H1 (cell line): ENCODE measurements around the gene ZDHHC11. TPM values are rescaled to one million over a fixed set of nuclear protein-coding genes. Genes with fewer than 3 reads are reported as not detected.

Source experiments
- CTCF ChIA-PET: fragments of 300-600 bp; sonication (Branson Sonifier 250); formaldehyde crosslinking; loops from one replicate; lab custom pipeline; 2021; ENCODE audit not compliant: partially characterized antibody; lab: Charles Lee
- POLR2A ChIA-PET: fragments of 300-600 bp; sonication (Branson Sonifier 250); formaldehyde crosslinking; loops from one replicate; lab custom pipeline; 2021; ENCODE audit warnings: inconsistent platforms; ENCODE audit not compliant: partially characterized antibody; lab: Charles Lee
- DNase-seq, 2 experiments: peaks; one replicate each; pipeline versions ENCODE4 v3.0.0 to v3.0.0-alpha.2; 2010 to 2022; ENCODE audit warnings: low spot score in 2 of 2, low read depth in 1 of 2, mixed read lengths in 1 of 2
- FAIRE-seq: peaks from 2 replicates; lab custom pipeline; 2011; peaks lifted over from hg19 to GRCh38; lab: Jason Lieb, UNC
- H2AFZ ChIP-seq: 2 replicates; pipeline ENCODE4 v1.8.1; 2012; ENCODE audit warnings: low read length, inconsistent platforms
- H2AK5ac ChIP-seq: 2 replicates; pipeline ENCODE4 v1.6.1; 2013; ENCODE audit warnings: low read depth, low read length
- H2BK120ac ChIP-seq: replicated peaks from 2 replicates; pipeline ENCODE3; 2013; ENCODE audit warnings: low read depth, low read length, inconsistent platforms
- H2BK12ac ChIP-seq: 2 replicates; pipeline ENCODE4 v1.6.1; 2013; ENCODE audit warnings: low read depth, low read length
- H2BK15ac ChIP-seq: 2 replicates; pipeline ENCODE4 v1.6.1; 2013; ENCODE audit warnings: low read length
- H2BK20ac ChIP-seq: 2 replicates; pipeline ENCODE4 v1.6.1; 2013; ENCODE audit warnings: low read length
- H2BK5ac ChIP-seq: 2 replicates; pipeline ENCODE4 v1.6.1; 2013; ENCODE audit warnings: low read depth, low read length
- H3K14ac ChIP-seq: 2 replicates; pipeline ENCODE4 v1.6.1; 2013; ENCODE audit warnings: inconsistent platforms; ENCODE audit not compliant: insufficient read length
- H3K18ac ChIP-seq: 2 replicates; pipeline ENCODE4 v1.6.1; 2013; ENCODE audit warnings: low read length; ENCODE audit errors: extremely low read depth
- H3K23ac ChIP-seq: 2 replicates; pipeline ENCODE4 v1.6.1; 2013; ENCODE audit warnings: inconsistent platforms; ENCODE audit not compliant: insufficient read length
- H3K23me2 ChIP-seq: 2 replicates; pipeline ENCODE4 v1.6.1; 2013; ENCODE audit warnings: low read depth, low read length
- H3K27ac ChIP-seq: 2 replicates; pipeline ENCODE4 v1.6.1; 2011; ENCODE audit warnings: low read depth, low read length, inconsistent platforms
- H3K27me3 ChIP-seq, 4 experiments: replicated peaks in 1 of 4; 1 replicate in 1 of 4; 2 replicates in 3 of 4; pipeline versions ENCODE4 v1.6.1 to v1.8.1; 2011 to 2013; ENCODE audit warnings: low read length in 3 of 4, mild to moderate bottlenecking in 3 of 4, inconsistent platforms in 2 of 4, mixed read lengths in 2 of 4, moderate library complexity in 1 of 4; ENCODE audit not compliant: control insufficient read depth in 3 of 4, insufficient read depth in 3 of 4; ENCODE audit errors: extremely low read depth in 1 of 4
- H3K36me3 ChIP-seq, 4 experiments: 2 replicates each; pipeline versions ENCODE4 v1.6.1 to v1.8.1; 2011 to 2013; ENCODE audit warnings: mild to moderate bottlenecking in 4 of 4, low read length in 3 of 4, moderate library complexity in 2 of 4, control low read depth in 1 of 4, inconsistent platforms in 1 of 4; ENCODE audit not compliant: insufficient read depth in 4 of 4, control insufficient read depth in 2 of 4
- H3K4ac ChIP-seq: replicated peaks from 2 replicates; pipeline ENCODE3; 2013; ENCODE audit warnings: low read length, low read depth, mixed read lengths, inconsistent platforms; ENCODE audit not compliant: insufficient read length
- H3K4me1 ChIP-seq, 4 experiments: replicated peaks in 1 of 4; 1 replicate in 1 of 4; 2 replicates in 3 of 4; pipeline versions ENCODE4 v1.6.1 to v1.8.1; 2011 to 2013; ENCODE audit warnings: low read length in 3 of 4, inconsistent platforms in 2 of 4, mixed read lengths in 1 of 4; ENCODE audit not compliant: insufficient read depth in 4 of 4, control insufficient read depth in 3 of 4
- H3K4me2 ChIP-seq, 2 experiments: 2 replicates each; pipeline versions ENCODE4 v1.6.1 to v1.8.1; 2011 to 2013; ENCODE audit warnings: low read depth in 2 of 2, low read length in 2 of 2, control low read depth in 1 of 2, inconsistent platforms in 1 of 2, mild to moderate bottlenecking in 1 of 2; ENCODE audit not compliant: insufficient read depth in 1 of 2
- H3K4me3 ChIP-seq, 4 experiments: fragments of 200-600, 300-600 bp in 1 of 4; sonication (generic), shearing (Covaris generic), sonication (Bioruptor Twin) in 1 of 4; 2 replicates each; pipeline versions ENCODE4 v1.5.1 to v1.8.1; 2011 to 2016; ENCODE audit warnings: low read length in 4 of 4, low read depth in 3 of 4, control low read depth in 2 of 4, inconsistent platforms in 2 of 4, mild to moderate bottlenecking in 2 of 4, mixed read lengths in 1 of 4, moderate library complexity in 1 of 4; ENCODE audit not compliant: insufficient read depth in 2 of 4; ENCODE audit errors: extremely low read depth in 1 of 4
- H3K56ac ChIP-seq: replicated peaks from 2 replicates; pipeline ENCODE3; 2013; ENCODE audit warnings: low read depth, mild to moderate bottlenecking, mixed read lengths, low read length, inconsistent platforms; ENCODE audit not compliant: insufficient read length
- H3K79me1 ChIP-seq: 2 replicates; pipeline ENCODE4 v1.6.1; 2013; ENCODE audit warnings: low read depth, low read length, control low read depth
- H3K79me2 ChIP-seq, 2 experiments: 2 replicates each; pipeline versions ENCODE4 v1.6.1 to v1.8.1; 2012 to 2013; ENCODE audit warnings: low read length in 2 of 2, mild to moderate bottlenecking in 2 of 2, inconsistent platforms in 1 of 2; ENCODE audit not compliant: insufficient read depth in 2 of 2, control insufficient read depth in 1 of 2
- H3K9ac ChIP-seq, 4 experiments: replicated peaks in 1 of 4; 1 replicate in 1 of 4; 2 replicates in 3 of 4; pipeline versions ENCODE4 v1.6.1 to v1.8.1; 2011 to 2013; ENCODE audit warnings: low read depth in 3 of 4, low read length in 3 of 4, control low read depth in 2 of 4, mild to moderate bottlenecking in 2 of 4, moderate library complexity in 2 of 4, inconsistent platforms in 1 of 4; ENCODE audit errors: extremely low read depth in 1 of 4
- H3K9me3 ChIP-seq, 2 experiments: 2 replicates each; pipeline versions ENCODE4 v1.6.1 to v1.8.1; 2012 to 2013; ENCODE audit warnings: mild to moderate bottlenecking in 2 of 2, moderate library complexity in 2 of 2, control low read depth in 1 of 2, inconsistent platforms in 1 of 2, low read depth in 1 of 2, low read length in 1 of 2, mixed read lengths in 1 of 2; ENCODE audit not compliant: insufficient read depth in 2 of 2
- H4K20me1 ChIP-seq, 2 experiments: replicated peaks in 1 of 2; 2 replicates each; pipeline versions ENCODE3 to v1.8.1; 2011 to 2013; ENCODE audit warnings: inconsistent platforms in 2 of 2, low read length in 2 of 2, mild to moderate bottlenecking in 1 of 2; ENCODE audit not compliant: insufficient read depth in 2 of 2, control insufficient read depth in 1 of 2
- H4K5ac ChIP-seq: 2 replicates; pipeline ENCODE4 v1.6.1; 2013; ENCODE audit warnings: low read length, low read depth, mixed read lengths, inconsistent platforms; ENCODE audit not compliant: insufficient read length
- H4K8ac ChIP-seq: 2 replicates; pipeline ENCODE4 v1.8.0; 2013; ENCODE audit warnings: mild to moderate bottlenecking, moderate library complexity, low read length, inconsistent platforms; ENCODE audit not compliant: insufficient read depth; ENCODE audit errors: extremely low read depth
- H4K91ac ChIP-seq: replicated peaks from 2 replicates; pipeline ENCODE3; 2013; ENCODE audit warnings: low read length, mixed read lengths, inconsistent platforms; ENCODE audit not compliant: insufficient read length
- POLR2AphosphoS5 ChIP-seq: IDR thresholded peaks from 2 replicates; pipeline ENCODE4 v1.6.1; 2011; ENCODE audit warnings: low read depth, low read length
- SP2 ChIP-seq: IDR thresholded peaks from 2 replicates; pipeline ENCODE4 v1.6.1; 2012; ENCODE audit warnings: mild to moderate bottlenecking, low read length, inconsistent platforms
- YY1 ChIP-seq: IDR thresholded peaks from 2 replicates; pipeline ENCODE4 v1.6.1; 2011; ENCODE audit warnings: low read depth, mild to moderate bottlenecking, low read length
- WGBS, 2 experiments: shearing (Covaris generic) in 1 of 2; methylation state at CpG; one replicate each; pipeline versions ENCODE4 v1.1.6 to v1.1.7; 2013 to 2015; ENCODE audit warnings: low lambda C conversion rate in 2 of 2, mixed read lengths in 2 of 2, inconsistent platforms in 1 of 2, low coverage in 1 of 2, missing lambda C conversion rate in 1 of 2; ENCODE audit not compliant: insufficient replicate concordance in 2 of 2, insufficient coverage in 1 of 2, insufficient read length in 1 of 2; ENCODE audit errors: extremely low coverage in 1 of 2, missing lambda C conversion rate in 1 of 2; 5-methylcytosine and 5-hydroxymethylcytosine counted together
- polyA plus RNA-seq, 7 experiments: library from polyadenylated mRNA; depleted of rRNA in 3 of 7; stranded (reverse) in 5 of 7; unstranded in 2 of 7; fragments of >200 nt in 5 of 7; fragments of 200-250 nt in 2 of 7; gene quantifications; 1 replicate in 5 of 7; 2 replicates in 1 of 7; 4 replicates in 1 of 7; pipeline versions ENCODE4 v1.2.1 to v1.2.3, GENCODE V29; 2011 to 2013; ENCODE audit warnings: missing spikeins in 2 of 7, mixed read lengths in 2 of 7
- total RNA-seq: library from RNA; stranded (reverse); fragmentation: NEBNext Ultra II Directional; extraction: Animal tissue kit (Norgen Biotek cat#: 25700); gene quantifications from 2 replicates; pipeline ENCODE4 v1.2.1, GENCODE V29; 2021
- TF ChIP-seq, protein P1 (sequence below), 3 experiments: IDR thresholded peaks; 1 replicate in 2 of 3; 2 replicates in 1 of 3; pipeline versions ENCODE4 v1.5.1 to v1.6.1; 2011; ENCODE audit warnings: low read length in 3 of 3, mild to moderate bottlenecking in 3 of 3, inconsistent platforms in 2 of 3, low read depth in 1 of 3, moderate library complexity in 1 of 3; ENCODE audit not compliant: insufficient read depth in 1 of 3; ENCODE audit errors: control extremely low read depth in 1 of 3

Gene ZDHHC11
- total and polyA plus RNA-seq, 2 of the 8 experiments (the other 6 are each of a cell fraction or from before 2014, with no cell fraction given), result 4.7 to 16.6 TPM

DNA sequence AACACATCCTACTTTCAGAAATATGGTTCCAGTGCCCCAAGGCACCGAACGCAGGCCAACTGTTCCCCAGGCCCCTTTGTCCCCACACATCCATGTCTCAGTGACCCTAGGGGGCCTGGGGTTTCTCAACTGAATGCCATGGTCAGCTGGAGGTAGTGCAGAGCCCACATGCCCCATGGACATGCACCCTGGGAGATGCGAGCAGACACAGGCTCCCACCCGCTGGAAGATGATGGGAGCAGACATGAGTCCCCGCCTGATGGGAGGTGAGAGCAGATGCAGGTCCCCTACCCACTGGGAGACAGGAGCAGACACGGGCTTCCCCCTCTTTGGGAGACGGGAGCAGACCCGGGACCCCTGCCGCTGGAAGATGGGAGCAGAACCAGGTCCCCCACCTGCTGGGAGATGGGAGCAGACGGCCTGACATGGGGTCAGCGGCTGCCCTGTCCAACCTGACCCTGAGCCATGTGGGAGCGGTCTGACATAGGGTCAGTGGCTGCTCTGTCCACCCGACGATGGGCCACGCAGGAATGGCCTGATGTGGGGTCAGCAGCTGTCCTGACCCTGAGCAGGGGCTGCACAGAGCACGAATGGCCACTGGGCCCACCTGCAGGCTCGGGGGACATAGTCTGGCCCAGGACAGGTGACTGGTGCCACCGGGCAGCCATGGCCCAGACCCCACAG, 84.7 kb downstream of the ZDHHC11 start:
- H4K20me1 ChIP-seq, result no peaks in the 10 kb centered on the region
- H2BK15ac ChIP-seq, result 0 out of 2 replicates have a peak overlapping the region, but pooled peaks have one; percentile 53
- no peak for FAIRE-seq
- no peaks in the 10 kb centered on the region; the same call in 1 of the 2 replicates for H3K79me1 ChIP-seq
- no peak overlapping the region for H3K18ac ChIP-seq
- H2BK5ac ChIP-seq, result no peak overlapping the region
- no peak overlapping the region for H3K56ac ChIP-seq
- H4K91ac ChIP-seq, result peak overlapping the region; percentile 6
- H3K23ac ChIP-seq, result no peak overlapping the region
- H4K5ac ChIP-seq, result no peak overlapping the region
- no peak overlapping the region for H3K14ac ChIP-seq
- no peaks in the 10 kb centered on the region; a peak in 1 of 7 replicates for H3K27me3 ChIP-seq
- 0 out of 2 replicates have a peak overlapping the region, but pooled peaks have one; percentile 13 for H2BK20ac ChIP-seq
- DNase-seq, result no peak
- no peak overlapping the region for H3K4me2 ChIP-seq
- no peaks in the 10 kb centered on the region for H3K4me1 ChIP-seq
- H4K8ac ChIP-seq, result no peak overlapping the region
- peaks cover 2 to 24% of the 10 kb centered on the region in 2 experiments; a peak in 3 of 4 replicates for H3K9me3 ChIP-seq
- no peak overlapping the region for H3K27ac ChIP-seq
- H3K36me3 ChIP-seq, result no peaks in the 10 kb centered on the region
- no peaks in the 10 kb centered on the region for H3K79me2 ChIP-seq
- H2BK12ac ChIP-seq, result no peak overlapping the region
- TF ChIP-seq YY1, result no peak
- TF ChIP-seq POLR2AphosphoS5, result no peak
- TF ChIP-seq SP2, result no peak
- TF ChIP-seq, protein P1, sequence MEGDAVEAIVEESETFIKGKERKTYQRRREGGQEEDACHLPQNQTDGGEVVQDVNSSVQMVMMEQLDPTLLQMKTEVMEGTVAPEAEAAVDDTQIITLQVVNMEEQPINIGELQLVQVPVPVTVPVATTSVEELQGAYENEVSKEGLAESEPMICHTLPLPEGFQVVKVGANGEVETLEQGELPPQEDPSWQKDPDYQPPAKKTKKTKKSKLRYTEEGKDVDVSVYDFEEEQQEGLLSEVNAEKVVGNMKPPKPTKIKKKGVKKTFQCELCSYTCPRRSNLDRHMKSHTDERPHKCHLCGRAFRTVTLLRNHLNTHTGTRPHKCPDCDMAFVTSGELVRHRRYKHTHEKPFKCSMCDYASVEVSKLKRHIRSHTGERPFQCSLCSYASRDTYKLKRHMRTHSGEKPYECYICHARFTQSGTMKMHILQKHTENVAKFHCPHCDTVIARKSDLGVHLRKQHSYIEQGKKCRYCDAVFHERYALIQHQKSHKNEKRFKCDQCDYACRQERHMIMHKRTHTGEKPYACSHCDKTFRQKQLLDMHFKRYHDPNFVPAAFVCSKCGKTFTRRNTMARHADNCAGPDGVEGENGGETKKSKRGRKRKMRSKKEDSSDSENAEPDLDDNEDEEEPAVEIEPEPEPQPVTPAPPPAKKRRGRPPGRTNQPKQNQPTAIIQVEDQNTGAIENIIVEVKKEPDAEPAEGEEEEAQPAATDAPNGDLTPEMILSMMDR (IDR thresholded peaks at IDR 0.05; ENCODE audit: control extremely low read depth in 1 of 3, insufficient read depth in 1 of 3, low read depth in 1 of 3, low read length in 3 of 3), result no peak
- no peak overlapping the region for H3K4me3 ChIP-seq
- ChIA-PET CTCF (interaction anchor here (1.4 to 2.0 kb wide), 3 partner anchors 9 to 137 kb away, joined by 4 to 5 read pairs (median 4); no protein-coding TSS in a partner anchor), POLR2A (no interaction called here)
- WGBS, 2 experiments, result 84% methylated on average over 18 of the region's 18 CpGs; no CpG with 5 or more reads in 1 of the 2 experiments
- no peak overlapping the region for H2BK120ac ChIP-seq
- no peak overlapping the region for H2AK5ac ChIP-seq
- H3K23me2 ChIP-seq, result no peaks in the 10 kb centered on the region
- no peak overlapping the region for H3K4ac ChIP-seq
- no peak overlapping the region for H2AFZ ChIP-seq
- H3K9ac ChIP-seq, result no peak overlapping the region
